Measurements from ENCODE around the gene USF1. TPM values are rescaled to one million over a fixed set of nuclear protein-coding genes. Genes with fewer than 3 reads are reported as not detected.

Gene USF1
- total RNA-seq, 1 donor from 2014 or later: 58.4 TPM

GRCh38 chr1:161048949-161049722, 3.4 kb upstream of the USF1 start:
- FAIRE-seq: no peak
- no peak for TF ChIP-seq CTCF (IDR thresholded peaks at IDR 0.05; ENCODE audit: insufficient read depth, low read length, severe bottlenecking)
- no peak for DNase-seq (ENCODE audit: low read depth)
- H3K36me3 ChIP-seq (ENCODE audit: control insufficient read depth, insufficient read depth, low read length): peaks cover 3% of the 10 kb centered on the region
- no peak overlapping the region for H3K4me3 ChIP-seq (ENCODE audit: low read depth, low read length)
- no peaks in the 10 kb centered on the region for H3K27me3 ChIP-seq (ENCODE audit: control insufficient read depth, insufficient read depth, low read length)

GRCh38 chr1:161047436-161048420, 2.0 kb upstream of the USF1 start:
- Histone ChIP-seq H3K4me3 (ENCODE audit: low read depth, low read length) (no peak overlapping the region), H3K27me3 (ENCODE audit: control insufficient read depth, insufficient read depth, low read length) (no peaks in the 10 kb centered on the region), H3K36me3 (ENCODE audit: control insufficient read depth, insufficient read depth, low read length) (peaks cover 3% of the 10 kb centered on the region)
- FAIRE-seq: no peak
- TF ChIP-seq CTCF (IDR thresholded peaks at IDR 0.05; ENCODE audit: insufficient read depth, low read length, severe bottlenecking): no peak
- no peak for DNase-seq (ENCODE audit: low read depth)

- TF ChIP-seq CTCF (IDR thresholded peaks at IDR 0.05; ENCODE audit: insufficient read depth, low read length, severe bottlenecking): no peak
- peak overlapping the region; percentile 56 for H3K4me3 ChIP-seq (ENCODE audit: low read depth, low read length)
- H3K36me3 ChIP-seq (ENCODE audit: control insufficient read depth, insufficient read depth, low read length): peaks cover 10% of the 10 kb centered on the region
- no peak for DNase-seq (ENCODE audit: low read depth)
- no peaks in the 10 kb centered on the region for H3K27me3 ChIP-seq (ENCODE audit: control insufficient read depth, insufficient read depth, low read length)
- FAIRE-seq: no peak
Measured at GRCh38 chr1:161046605-161047228, 940 bp upstream of the USF1 start.

GRCh38 chr1:161044908-161045735, 655 bp downstream of the USF1 start:
- Histone ChIP-seq H3K27me3 (ENCODE audit: control insufficient read depth, insufficient read depth, low read length) (no peaks in the 10 kb centered on the region), H3K36me3 (ENCODE audit: control insufficient read depth, insufficient read depth, low read length) (peaks cover 18% of the 10 kb centered on the region), H3K4me3 (ENCODE audit: low read depth, low read length) (peak overlapping the region; percentile 56)
- TF ChIP-seq CTCF (IDR thresholded peaks at IDR 0.05; ENCODE audit: insufficient read depth, low read length, severe bottlenecking): no peak
- peak; percentile 38 for DNase-seq (ENCODE audit: low read depth)
- no peak for FAIRE-seq

- DNase-seq (ENCODE audit: low read depth) (no peak), FAIRE-seq (no peak)
- Histone ChIP-seq H3K4me3 (ENCODE audit: low read depth, low read length) (peak overlapping the region; percentile 56), H3K36me3 (ENCODE audit: control insufficient read depth, insufficient read depth, low read length) (peaks cover 21% of the 10 kb centered on the region), H3K27me3 (ENCODE audit: control insufficient read depth, insufficient read depth, low read length) (no peaks in the 10 kb centered on the region)
- TF ChIP-seq CTCF (IDR thresholded peaks at IDR 0.05; ENCODE audit: insufficient read depth, low read length, severe bottlenecking): no peak
Measured at GRCh38 chr1:161044535-161044907, 1.3 kb downstream of the USF1 start.

All from bronchial epithelial cell (primary cell).